GM18861 (cell line): ENCODE results near the gene FCER1G.

Experiments
- ATAC-seq: cut with Tn5 transposase; IDR thresholded peaks from one replicate; pipeline ENCODE4 v1.9.1; 2021; ENCODE audit not compliant: unreplicated experiment

FCER1G gene

GRCh38 chr1:161261261-161262235 is 46.5 kb downstream of the FCER1G start:
- ATAC-seq = no peak

DNA sequence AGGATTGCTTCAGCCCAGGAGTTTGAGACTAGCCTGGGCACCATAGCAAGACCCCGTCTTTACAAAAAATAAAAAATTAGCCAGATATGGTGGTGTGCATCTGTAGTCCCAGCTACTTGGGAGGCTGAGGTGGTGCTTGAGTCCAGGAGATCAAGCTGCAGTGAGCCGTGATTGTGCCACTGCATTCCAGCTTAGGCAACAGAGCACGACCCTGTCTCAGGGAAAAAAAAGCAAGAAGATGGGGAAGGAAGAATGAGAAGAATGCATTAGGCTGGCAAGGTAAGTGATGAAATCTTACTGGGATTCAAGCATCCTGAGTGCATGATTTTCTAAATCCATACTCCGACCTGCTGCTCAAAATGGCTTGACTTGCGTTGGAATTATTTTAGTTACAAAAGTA is 50.2 kb downstream of the FCER1G start:
- ATAC-seq = no peak

DNA sequence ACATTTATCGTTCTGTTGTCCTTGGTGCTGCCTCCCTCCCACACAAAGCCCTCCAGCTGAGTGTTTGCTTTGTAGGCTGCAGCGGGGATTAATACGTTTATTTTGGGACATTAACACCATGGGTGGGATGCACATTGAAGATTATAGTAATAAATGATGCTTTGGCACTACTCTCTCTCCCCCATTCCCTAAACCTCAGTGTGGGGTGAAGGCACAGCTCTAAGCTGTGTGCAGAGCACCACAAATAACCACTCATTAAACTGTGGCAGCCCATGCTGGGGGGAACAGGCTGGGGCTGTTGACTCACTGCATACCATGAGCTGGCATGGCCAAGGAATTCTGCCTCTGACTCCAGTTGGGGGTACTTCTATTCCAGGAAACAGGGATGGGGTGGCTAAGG is 51.1 kb downstream of the FCER1G start:
- ATAC-seq = no peak

DNA sequence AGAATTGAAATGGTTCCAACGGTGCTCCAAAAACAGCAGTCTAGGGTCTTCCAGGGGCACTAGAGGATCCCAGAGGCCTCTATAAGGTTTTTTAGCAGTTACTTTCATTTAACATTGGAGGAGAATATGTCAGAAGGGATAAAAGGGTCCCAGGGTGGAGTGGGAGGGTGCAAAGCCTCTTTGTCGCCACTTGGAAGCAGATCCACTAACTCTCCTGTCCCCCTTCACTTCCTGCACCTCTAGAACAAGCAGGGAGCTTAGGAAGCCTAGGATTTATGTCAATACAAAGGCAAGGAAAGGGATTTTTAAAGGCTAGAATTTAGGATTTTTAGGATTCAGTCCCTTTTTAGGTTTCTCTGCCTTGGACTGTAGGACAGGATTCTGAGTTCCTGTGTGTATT is 51.7 kb downstream of the FCER1G start:
- no peak for ATAC-seq

DNA sequence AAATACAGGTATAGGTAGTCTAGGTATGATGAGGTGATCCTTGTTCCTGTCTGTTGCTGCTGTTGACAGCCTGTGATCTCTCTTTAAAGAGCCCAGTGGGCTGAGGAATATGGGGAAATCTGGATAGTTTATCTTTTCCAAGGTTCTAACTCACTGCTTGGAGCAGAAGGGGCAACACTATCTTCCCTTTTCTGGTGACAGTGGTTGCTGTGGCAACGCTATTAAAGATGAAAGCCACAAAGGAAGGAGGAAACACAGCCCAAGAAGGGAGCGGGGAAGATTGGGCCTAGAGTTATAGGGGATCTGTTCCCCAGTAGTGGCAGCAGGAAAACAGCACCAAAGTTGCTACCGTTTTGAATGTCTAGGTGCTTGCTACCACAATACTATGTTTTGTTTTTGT is 52.2 kb downstream of the FCER1G start:
- no peak for ATAC-seq
